Cardiac fibroblast (primary cell): Measurements from ENCODE around the gene POU1F1.

Experiments
- DNase-seq, 2 donors: peaks; one replicate each; pipeline versions ENCODE4 v3.0.0 to v3.0.0-alpha.2; 2010; ENCODE audit warnings: low read depth in 2 of 2
- H3K4me3 ChIP-seq, 2 donors: replicated peaks in 1 of 2; 1 replicate in 1 of 2; 2 replicates in 1 of 2; pipeline ENCODE4 v1.5.1; 2011; ENCODE audit warnings: low read depth in 2 of 2, low read length in 2 of 2, mild to moderate bottlenecking in 2 of 2, moderate library complexity in 1 of 2
- TF ChIP-seq, protein P1 (sequence below): IDR thresholded peaks from one replicate; pipeline ENCODE4 v1.5.1; 2011; ENCODE audit warnings: low read depth, mild to moderate bottlenecking, low read length, inconsistent platforms

POU1F1 gene

DNA sequence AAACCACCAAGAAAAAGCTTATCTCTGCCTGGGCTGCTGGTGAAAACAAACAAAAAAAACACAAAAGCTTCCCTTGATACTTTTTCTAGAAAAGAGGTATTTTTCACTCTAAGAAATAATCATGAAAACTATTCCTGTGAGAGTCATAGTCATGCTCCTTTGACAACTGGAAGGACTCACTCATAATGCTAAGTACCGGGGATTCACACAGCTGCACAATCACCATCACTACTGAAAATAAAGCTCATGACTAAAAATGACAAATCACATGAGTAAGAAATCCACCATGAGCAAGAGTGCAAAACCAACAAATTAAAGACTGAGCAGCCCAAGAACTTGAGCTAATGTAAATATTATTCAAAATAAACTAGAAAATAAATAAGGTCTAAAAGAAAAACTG lies 10.6 kb upstream of the POU1F1 start:
- no peak overlapping the region for H3K4me3 ChIP-seq
- TF ChIP-seq, protein P1, sequence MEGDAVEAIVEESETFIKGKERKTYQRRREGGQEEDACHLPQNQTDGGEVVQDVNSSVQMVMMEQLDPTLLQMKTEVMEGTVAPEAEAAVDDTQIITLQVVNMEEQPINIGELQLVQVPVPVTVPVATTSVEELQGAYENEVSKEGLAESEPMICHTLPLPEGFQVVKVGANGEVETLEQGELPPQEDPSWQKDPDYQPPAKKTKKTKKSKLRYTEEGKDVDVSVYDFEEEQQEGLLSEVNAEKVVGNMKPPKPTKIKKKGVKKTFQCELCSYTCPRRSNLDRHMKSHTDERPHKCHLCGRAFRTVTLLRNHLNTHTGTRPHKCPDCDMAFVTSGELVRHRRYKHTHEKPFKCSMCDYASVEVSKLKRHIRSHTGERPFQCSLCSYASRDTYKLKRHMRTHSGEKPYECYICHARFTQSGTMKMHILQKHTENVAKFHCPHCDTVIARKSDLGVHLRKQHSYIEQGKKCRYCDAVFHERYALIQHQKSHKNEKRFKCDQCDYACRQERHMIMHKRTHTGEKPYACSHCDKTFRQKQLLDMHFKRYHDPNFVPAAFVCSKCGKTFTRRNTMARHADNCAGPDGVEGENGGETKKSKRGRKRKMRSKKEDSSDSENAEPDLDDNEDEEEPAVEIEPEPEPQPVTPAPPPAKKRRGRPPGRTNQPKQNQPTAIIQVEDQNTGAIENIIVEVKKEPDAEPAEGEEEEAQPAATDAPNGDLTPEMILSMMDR: no peak
- peak in 1 of 2 donors; percentile 90 for DNase-seq

- DNase-seq: no peak
- TF ChIP-seq, protein P1: no peak
- H3K4me3 ChIP-seq: no peak overlapping the region
Measured at GRCh38 chr3:87272718-87273341, 3.6 kb downstream of the POU1F1 start.

GRCh38 chr3:87270908-87271700 lies 5.3 kb downstream of the POU1F1 start:
- TF ChIP-seq, protein P1: no peak
- H3K4me3 ChIP-seq: no peak overlapping the region
- peak in 1 of 2 donors; percentile 31 for DNase-seq

DNA sequence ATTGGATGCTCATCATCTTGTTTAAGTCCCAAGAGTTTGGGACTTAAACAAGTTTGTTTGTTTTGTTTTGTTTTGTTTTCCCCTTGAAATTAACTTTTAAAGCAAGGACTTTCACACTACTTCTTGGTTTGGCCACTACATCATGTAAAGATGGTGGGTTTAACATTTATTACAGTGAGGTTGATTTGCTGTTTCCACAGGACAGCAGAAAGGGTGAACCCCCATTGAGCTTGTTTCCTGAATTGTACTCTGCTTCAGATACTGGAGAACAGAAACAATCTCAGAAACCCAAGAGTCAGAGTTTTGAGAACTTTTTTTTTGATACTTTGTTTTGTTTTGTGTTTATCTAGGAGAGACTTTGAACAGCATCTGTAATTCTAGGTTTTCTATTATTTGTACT lies 6.7 kb downstream of the POU1F1 start:
- TF ChIP-seq, protein P1: no peak
- no peak overlapping the region for H3K4me3 ChIP-seq
- no peak for DNase-seq

GRCh38 chr3:87268646-87269211 lies 7.7 kb downstream of the POU1F1 start:
- TF ChIP-seq, protein P1: no peak
- peak in 1 of 2 donors; percentile 12 for DNase-seq
- H3K4me3 ChIP-seq: no peak overlapping the region

DNA sequence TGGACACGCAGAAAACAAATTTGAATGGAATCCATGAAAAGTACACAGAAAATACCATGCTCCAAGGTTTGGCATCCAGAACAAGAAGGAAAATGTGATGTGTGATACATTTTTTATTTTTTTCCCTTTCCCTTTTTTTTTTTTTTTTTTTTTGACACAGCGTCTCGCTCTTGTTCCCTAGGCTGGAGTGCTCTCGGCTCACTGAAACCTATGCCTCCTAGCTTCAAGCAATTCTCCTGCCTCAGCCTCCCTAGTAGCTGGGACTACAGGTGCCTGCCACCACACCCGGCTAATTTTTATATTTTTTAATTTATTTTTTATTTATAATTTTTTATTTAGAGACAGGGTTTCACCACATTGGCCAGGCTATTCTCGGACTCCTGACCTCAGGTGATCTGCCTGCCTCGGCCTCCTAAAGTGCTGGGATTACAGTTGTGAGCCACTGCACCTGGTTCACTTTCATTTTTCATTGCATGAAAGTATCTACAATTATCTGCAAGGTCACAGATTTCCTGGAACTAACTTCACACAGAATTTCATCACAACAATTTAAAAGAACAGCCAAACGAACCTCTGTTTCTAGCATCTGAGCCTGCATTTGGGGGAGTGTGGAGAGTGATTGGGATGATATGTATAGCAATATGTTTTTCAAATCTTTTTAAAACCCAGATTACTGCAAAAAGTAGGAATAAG lies 8.3 kb downstream of the POU1F1 start:
- no peak for DNase-seq
- TF ChIP-seq, protein P1: no peak
- H3K4me3 ChIP-seq: no peak overlapping the region
